ENCODE measurements around the gene FARS2. TPM values are rescaled to one million over a fixed set of nuclear protein-coding genes. Genes with fewer than 3 reads are reported as not detected.

Gene FARS2
- total RNA-seq = 11.6 and 15.8 TPM in 2 replicates

DNA sequence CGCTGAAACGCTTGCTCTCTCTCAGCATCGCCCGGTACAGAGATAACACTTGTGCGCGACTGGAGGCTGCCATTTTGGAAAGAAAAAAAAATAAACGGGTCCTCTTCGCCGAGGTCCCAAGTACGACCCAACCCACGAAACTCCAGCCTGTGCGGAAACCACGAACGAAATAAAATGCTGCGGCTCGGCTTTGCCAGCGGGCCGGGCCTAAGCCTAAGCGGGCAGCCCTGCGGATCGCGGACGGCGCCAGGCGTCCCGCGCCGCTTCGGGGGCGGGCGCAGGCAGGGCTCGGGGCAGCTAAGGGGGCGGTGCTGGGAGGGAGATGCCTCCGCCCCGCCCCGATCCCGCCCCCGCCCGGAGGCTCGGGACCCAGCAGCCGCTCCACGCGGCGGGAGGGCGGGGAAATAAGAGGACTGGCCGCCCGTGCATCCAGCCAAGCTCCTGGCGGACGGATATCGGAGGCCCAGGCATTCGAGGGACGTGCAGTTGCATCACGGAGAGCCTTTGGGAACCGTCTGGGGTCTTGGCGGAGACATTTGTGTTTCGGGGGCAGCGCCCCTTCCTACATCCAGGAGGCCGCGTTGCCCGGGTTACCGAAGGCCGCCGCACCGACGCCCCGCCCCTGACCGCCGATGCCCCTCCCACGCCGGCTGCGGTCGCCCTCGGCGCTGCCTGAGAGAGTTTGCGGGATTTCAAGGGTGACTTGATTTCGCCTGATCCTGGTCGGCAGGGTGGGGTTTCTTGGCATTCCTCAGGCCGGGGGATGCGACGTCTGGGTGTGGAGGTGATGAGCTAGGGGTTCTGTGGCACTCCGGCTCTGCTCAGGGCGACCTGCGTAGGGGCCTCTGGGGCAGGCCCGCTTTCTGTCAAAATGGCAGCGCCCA is at the start of gene FARS2, which contains the start of gene LYRM4:
Gene FARS2 (plus strand): TSS at position 853 of the 884 bp plus-strand sequence.
Gene LYRM4 (minus strand): TSS at position 290 of the 884 bp plus-strand sequence. CDS start 217 bp downstream, at position 73.
- DNase-seq (ENCODE audit: extremely low read depth, low read depth, low spot score) = peak; percentile 31

DNA sequence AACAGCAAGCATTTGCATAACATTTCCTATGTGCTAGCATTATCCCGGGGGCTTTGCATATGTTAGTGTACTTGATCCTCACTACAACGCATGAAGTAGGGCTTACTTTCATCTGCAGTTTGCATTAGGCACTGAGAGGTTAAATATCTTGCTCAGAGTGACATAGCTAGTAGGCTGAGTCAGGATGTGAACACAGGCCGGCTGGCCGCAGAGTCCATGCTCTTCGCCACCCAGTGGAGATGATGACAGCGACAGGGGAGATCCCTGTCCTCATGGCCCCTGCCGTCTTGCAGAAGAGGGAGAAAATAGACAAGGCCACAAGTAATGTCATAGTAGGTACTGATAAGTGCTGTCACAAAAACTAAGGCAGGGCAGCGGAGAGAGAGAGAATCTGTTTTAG is 47.5 kb upstream of the FARS2 start:
- DNase-seq (ENCODE audit: extremely low read depth, low read depth, low spot score) = no peak

DNA sequence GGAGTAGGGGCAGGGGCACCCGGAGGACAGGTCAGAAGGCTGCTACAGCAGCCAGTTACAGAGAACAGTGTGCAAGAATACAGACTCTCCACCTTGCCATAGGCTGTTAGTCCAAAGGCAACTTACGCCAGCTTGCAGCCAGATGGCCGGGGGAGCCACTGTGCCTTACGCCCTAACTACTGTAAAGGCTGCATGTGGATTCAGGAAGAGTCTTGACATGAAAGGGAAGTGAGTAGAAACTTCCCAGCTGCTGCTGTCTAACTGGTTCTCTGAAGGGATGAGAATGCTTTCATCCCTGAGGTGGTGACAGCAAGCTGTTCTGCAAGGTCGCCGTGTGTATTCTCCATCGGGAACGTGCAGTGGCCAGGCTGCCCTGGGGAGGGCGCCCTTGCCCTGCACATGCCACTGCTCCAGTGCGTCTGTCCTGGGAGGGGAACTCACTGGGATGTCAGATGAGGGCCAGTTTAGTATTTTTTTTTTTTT is 46.7 kb upstream of the FARS2 start:
- no peak for DNase-seq (ENCODE audit: extremely low read depth, low read depth, low spot score)

GRCh38 chr6:5215159-5215558 is 46.2 kb upstream of the FARS2 start:
- DNase-seq (ENCODE audit: extremely low read depth, low read depth, low spot score) = no peak

DNA sequence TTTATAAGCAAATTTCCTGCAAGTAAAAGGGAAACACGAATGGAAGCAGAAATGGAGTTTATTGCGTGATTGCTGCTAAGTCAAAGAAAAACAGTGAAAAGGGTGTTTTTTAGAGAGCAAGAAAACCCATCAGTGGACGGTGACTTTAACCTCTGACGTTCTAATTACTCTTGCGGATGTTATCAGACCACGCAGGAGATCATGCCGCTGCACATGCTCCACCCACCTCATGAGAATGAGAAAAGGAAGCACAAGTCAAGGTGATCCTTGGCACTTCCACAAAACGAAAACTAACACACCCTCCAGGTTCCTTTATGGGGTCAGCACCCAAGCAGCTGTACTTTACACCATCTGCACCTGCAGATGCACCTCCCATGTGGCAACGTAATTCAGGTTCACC is 45.5 kb upstream of the FARS2 start:
- DNase-seq (ENCODE audit: extremely low read depth, low read depth, low spot score) = no peak

- DNase-seq (ENCODE audit: extremely low read depth, low read depth, low spot score) = no peak
Observed at GRCh38 chr6:5217356-5217755, 44.0 kb upstream of the FARS2 start.

DNA sequence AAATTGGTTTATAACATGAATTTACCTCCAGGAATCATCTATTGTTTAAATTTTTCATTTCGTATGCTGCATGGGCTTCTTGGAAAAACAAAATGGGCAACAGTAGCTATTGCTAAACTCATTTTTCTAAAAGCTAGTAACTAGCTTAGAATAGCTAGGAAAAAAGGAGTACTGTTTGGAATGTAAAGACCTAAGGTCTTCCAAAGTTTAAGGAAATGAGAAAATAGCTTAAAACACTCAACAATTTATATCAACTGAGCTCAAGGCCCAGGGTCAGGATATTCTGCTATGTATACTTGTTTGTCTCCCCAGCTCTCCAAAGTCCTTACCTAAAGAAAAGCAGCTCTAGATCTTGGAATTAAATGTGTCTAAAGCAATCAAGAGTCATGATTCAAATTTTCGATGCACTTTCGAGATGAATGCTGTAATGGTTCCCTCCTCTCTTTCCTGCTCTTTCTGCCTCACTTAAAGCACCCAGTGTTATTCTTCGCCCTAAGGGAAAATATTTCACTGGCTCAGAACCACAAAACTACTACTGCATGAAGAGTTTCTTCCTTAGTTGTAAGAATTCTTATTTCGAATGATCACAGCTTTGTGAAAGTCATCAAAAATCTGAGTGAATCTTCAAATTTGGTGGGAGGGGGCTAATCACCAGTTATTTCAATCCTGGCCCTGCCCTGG is 42.2 kb upstream of the FARS2 start:
- no peak for DNase-seq (ENCODE audit: extremely low read depth, low read depth, low spot score)

- no peak for DNase-seq (ENCODE audit: extremely low read depth, low read depth, low spot score)
Observed at GRCh38 chr6:5220443-5220842, 40.9 kb upstream of the FARS2 start.

- no peak for DNase-seq (ENCODE audit: extremely low read depth, low read depth, low spot score)
Observed at GRCh38 chr6:5223309-5223708, 38.0 kb upstream of the FARS2 start.

GRCh38 chr6:5229356-5229755 is 32.0 kb upstream of the FARS2 start:
- DNase-seq (ENCODE audit: extremely low read depth, low read depth, low spot score) = no peak

GRCh38 chr6:5230081-5230480 is 31.2 kb upstream of the FARS2 start:
- DNase-seq (ENCODE audit: extremely low read depth, low read depth, low spot score) = no peak

DNA sequence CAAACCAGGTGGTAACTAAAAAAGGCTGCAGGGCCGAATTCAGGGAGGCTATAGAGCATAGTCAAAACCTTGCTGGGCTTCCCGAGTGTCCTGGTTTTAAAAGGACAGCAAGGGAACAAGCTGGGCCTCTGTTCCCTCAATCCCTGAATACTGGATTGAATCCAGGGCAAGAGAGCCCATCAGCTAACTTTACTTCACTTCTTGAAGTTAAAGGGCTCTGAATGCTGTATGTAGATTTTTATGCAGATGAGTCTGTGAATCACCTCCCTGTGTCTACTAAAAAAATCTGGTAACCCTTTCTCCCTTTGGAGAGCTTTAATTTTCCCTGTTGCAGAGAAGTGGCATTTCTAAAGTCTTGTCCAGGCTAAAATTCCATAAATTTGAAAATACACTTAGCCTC is 30.0 kb upstream of the FARS2 start:
- DNase-seq (ENCODE audit: extremely low read depth, low read depth, low spot score) = no peak

- no peak for DNase-seq (ENCODE audit: extremely low read depth, low read depth, low spot score)
Observed at GRCh38 chr6:5234874-5235273, 26.4 kb upstream of the FARS2 start.

DNA sequence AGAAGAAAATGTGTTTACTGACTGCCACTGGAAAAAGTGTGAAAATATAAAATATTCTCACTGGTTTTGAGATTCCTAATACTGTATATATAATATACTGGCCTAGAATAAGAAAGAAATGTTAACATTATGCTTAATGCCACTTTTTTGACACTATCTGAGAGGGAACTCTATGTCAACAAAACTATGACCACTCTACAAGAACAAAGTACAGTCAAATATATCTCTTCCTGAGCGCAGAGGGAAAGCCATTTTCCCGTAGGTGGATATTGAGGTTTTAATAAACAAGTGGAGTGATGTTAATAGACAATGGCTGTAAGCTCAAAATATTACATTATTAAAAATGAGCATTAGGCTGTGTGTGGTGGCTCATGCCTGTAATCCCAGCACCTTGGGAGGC is 25.5 kb upstream of the FARS2 start:
- no peak for DNase-seq (ENCODE audit: extremely low read depth, low read depth, low spot score)

DNA sequence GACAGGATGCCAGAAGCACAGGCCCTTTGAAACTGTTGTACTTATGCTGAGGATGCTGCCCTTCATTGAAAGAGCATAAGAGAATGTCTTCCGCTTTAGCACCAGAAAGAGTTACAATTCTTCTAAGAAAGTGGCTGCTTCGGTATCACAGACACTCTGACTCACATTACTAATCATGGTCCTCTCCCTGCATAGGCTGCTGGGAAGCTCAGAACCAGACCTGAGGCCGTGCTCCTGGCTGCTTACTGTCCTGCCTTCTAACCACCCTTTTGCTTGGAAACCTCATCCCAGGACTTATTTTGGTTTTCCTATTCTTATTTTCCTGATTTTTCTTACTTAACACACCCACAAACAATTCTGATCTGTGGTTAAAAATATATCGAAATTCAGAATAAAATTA is 23.5 kb upstream of the FARS2 start:
- DNase-seq (ENCODE audit: extremely low read depth, low read depth, low spot score) = no peak

DNA sequence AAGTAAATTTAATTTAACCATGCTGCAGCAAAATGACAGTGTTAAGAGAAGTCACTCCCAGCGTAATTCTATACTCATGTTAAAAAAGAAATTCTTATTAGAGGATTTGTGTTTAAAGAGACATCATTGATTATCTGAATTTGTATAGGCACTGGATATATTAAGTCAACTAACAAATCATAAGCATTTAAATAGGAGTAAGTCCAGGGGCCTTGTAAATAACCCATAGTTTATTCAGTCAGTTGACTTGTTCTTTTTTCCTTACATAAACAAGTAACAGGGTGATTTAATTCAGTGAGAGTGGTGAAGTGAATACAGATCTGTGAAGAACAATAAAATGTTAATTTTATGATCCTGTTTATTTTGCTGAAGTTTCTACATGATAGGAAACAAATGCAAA is 23.0 kb upstream of the FARS2 start:
- DNase-seq (ENCODE audit: extremely low read depth, low read depth, low spot score) = no peak

DNA sequence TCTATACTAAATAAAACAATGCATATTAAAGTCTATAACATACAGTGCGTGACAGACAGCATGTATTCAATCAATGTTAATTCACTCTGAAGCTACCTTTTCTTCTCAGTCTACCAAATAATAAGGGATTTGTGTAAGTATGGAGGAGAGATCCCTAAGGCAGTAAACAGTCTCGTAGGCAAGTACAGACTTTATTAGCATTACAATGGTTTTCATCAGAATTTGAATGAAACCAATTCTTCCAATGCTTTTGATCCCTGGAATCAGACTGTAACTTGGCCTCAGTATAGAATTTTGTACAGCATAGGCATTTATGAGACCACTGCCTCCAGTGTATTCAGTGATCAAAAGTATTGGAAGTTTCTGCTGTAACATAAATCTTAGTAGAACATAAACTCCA is 20.1 kb upstream of the FARS2 start:
- DNase-seq (ENCODE audit: extremely low read depth, low read depth, low spot score) = no peak

DNA sequence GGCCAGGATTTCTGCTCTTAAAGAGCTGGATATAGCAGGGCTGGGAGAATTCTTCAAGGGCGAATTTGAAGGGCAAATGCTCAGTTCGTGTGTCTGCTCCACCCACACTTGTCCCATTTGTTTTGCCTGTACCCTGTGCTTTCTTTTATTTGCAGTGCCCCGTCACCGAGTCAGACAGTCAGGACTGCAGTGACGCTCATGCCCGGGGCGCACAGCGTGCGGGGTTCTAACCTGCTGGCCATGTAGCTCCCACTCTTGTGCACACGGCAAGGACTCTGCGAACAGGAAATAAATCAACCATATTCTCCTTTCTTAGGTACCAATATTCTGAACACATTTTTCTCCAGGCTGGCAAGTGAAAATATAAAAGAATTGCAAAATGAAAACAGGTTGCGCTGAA is 18.2 kb upstream of the FARS2 start:
- DNase-seq (ENCODE audit: extremely low read depth, low read depth, low spot score) = no peak

- DNase-seq (ENCODE audit: extremely low read depth, low read depth, low spot score) = no peak
Observed at GRCh38 chr6:5246141-5247097, 14.9 kb upstream of the FARS2 start.

DNA sequence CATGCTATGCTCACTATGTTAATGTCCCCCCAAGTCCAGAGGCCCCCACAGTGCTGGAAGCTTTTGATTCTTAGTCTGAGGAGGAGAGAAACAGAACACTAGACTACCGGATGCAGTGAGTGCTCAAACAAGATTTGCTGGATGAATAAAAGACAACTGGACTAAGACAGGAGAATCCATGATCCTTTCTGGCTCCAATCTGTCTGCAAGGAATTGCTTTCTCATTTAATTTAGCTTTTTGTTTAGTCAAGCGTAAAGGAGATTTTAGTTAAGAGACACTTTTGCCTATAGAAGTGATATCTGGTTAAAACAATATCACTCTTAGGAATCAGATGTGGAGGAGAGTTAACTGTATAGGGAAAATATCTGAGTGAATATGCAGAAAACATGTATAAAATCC is 14.1 kb upstream of the FARS2 start:
- no peak for DNase-seq (ENCODE audit: extremely low read depth, low read depth, low spot score)
